GM12873 (cell line): ENCODE measurements around the gene DCAF8.

Experiments
- CTCF ChIP-seq: IDR thresholded peaks from 2 replicates; pipeline ENCODE4 v1.5.1; 2012; ENCODE audit warnings: low read depth, mild to moderate bottlenecking, moderate library complexity, low read length, control low read depth; ENCODE audit not compliant: insufficient read depth; ENCODE audit errors: missing control alignments

The DCAF8 gene

GRCh38 chr1:160167056-160167455, 95.3 kb downstream of the DCAF8 start:
- TF ChIP-seq CTCF = no peak

- no peak for TF ChIP-seq CTCF
Measured at GRCh38 chr1:160166166-160166868, 96.0 kb downstream of the DCAF8 start.
